GM21367 (cell line): ENCODE results near the gene LDB2.

Experiments
- ATAC-seq: cut with Tn5 transposase; IDR thresholded peaks from one replicate; pipeline ENCODE4 v1.9.1; 2021; ENCODE audit not compliant: unreplicated experiment

LDB2 gene

GRCh38 chr4:16692524-16692923, 205.9 kb downstream of the LDB2 start:
- no peak for ATAC-seq

- ATAC-seq, result no peak
These were observed 206.4 kb downstream of the LDB2 start for GRCh38 chr4:16692046-16692445.

- no peak for ATAC-seq
These were observed 207.0 kb downstream of the LDB2 start for GRCh38 chr4:16691450-16691849.

- ATAC-seq, result no peak
These were observed 210.6 kb downstream of the LDB2 start for GRCh38 chr4:16687845-16688244.

- ATAC-seq, result no peak
These were observed 211.4 kb downstream of the LDB2 start for GRCh38 chr4:16687011-16687410.

GRCh38 chr4:16686195-16686594, 212.2 kb downstream of the LDB2 start:
- no peak for ATAC-seq

GRCh38 chr4:16685536-16685935, 212.9 kb downstream of the LDB2 start:
- ATAC-seq, result no peak

GRCh38 chr4:16684935-16685334, 213.5 kb downstream of the LDB2 start:
- no peak for ATAC-seq

- ATAC-seq, result no peak
These were observed 214.3 kb downstream of the LDB2 start for GRCh38 chr4:16684097-16684496.

GRCh38 chr4:16682975-16683374, 215.5 kb downstream of the LDB2 start:
- no peak for ATAC-seq

- no peak for ATAC-seq
These were observed 221.2 kb downstream of the LDB2 start for GRCh38 chr4:16677001-16677944.

GRCh38 chr4:16676230-16676770, 222.1 kb downstream of the LDB2 start:
- ATAC-seq, result no peak

GRCh38 chr4:16674082-16674481, 224.4 kb downstream of the LDB2 start:
- ATAC-seq, result no peak

GRCh38 chr4:16672421-16672820, 226.0 kb downstream of the LDB2 start:
- ATAC-seq, result no peak

- ATAC-seq, result no peak
These were observed 226.7 kb downstream of the LDB2 start for GRCh38 chr4:16671741-16672140.

GRCh38 chr4:16670727-16671126, 227.7 kb downstream of the LDB2 start:
- ATAC-seq, result no peak

GRCh38 chr4:16669036-16669435, 229.4 kb downstream of the LDB2 start:
- no peak for ATAC-seq

- no peak for ATAC-seq
These were observed 230.0 kb downstream of the LDB2 start for GRCh38 chr4:16668488-16668887.

- ATAC-seq, result no peak
These were observed 231.0 kb downstream of the LDB2 start for GRCh38 chr4:16667464-16667863.

- ATAC-seq, result no peak
These were observed 232.4 kb downstream of the LDB2 start for GRCh38 chr4:16665942-16666551.

GRCh38 chr4:16663732-16664131, 234.7 kb downstream of the LDB2 start:
- no peak for ATAC-seq

- ATAC-seq, result no peak
These were observed 235.1 kb downstream of the LDB2 start for GRCh38 chr4:16663307-16663706.
